Activated CD8-positive, alpha-beta memory T cell treated with anti-CD3 and anti-CD28 coated beads, Interleukin-2, amount 50 U/mL, for 48 hours (primary cell): ENCODE measurements around the gene OR1D5.
"Not testable (repeated sequence)": the region's sequence is repeated elsewhere in the genome, so short reads cannot be mapped to it uniquely, and the experiment has no call there.

Source experiments
- DNase-seq: peaks from one replicate; pipeline ENCODE4 v3.0.0-alpha.2; 2020

OR1D5 gene

DNA sequence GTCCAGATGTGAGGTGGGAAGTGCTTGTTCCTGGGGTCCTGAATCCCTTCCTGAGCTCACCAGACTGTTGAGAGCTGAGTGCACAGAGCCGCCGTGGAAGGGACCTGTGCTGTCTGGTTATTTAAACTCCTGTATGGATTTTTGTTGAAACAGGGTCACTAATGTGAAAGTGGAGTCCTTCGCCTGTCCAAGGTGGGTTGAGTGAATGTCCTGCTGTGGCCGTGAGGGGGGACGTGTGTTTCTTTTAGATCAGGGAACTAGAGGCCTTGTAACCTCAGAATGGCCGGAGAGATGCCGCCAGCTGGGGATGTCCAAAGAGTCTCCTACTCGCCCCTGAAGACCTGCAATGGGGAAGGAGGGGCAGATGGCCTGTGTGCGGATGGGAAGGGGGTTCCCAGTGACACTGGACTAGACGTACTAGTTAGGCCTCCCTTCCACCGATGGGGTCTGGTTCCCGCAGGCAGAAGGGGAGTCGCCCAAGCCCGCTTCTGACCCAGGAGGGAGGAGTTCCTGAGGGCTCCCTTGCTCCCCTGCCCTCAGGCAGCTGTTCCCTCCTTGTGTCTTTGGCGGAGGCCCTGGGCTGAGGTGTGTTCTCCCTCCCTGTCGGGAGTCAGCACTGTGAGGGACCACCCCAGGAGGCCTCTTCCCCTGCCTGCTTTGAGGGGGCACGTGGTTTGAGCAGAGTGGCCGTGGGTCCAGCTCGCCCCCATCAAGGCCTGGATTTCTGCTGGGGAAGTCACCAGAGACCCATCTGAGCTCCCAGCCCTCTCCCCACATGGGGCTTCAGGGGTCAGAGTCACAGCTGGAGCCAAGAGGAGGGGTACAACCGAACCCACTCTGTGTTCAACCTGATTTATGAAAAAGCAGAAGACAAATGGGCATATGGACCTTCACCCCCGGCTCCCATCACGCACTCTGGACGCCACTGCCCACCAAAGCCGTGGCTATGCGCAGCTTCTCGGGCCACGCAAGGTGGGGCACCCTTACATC, 30.9 kb downstream of the OR1D5 start:
- peak; percentile 43 for DNase-seq

DNA sequence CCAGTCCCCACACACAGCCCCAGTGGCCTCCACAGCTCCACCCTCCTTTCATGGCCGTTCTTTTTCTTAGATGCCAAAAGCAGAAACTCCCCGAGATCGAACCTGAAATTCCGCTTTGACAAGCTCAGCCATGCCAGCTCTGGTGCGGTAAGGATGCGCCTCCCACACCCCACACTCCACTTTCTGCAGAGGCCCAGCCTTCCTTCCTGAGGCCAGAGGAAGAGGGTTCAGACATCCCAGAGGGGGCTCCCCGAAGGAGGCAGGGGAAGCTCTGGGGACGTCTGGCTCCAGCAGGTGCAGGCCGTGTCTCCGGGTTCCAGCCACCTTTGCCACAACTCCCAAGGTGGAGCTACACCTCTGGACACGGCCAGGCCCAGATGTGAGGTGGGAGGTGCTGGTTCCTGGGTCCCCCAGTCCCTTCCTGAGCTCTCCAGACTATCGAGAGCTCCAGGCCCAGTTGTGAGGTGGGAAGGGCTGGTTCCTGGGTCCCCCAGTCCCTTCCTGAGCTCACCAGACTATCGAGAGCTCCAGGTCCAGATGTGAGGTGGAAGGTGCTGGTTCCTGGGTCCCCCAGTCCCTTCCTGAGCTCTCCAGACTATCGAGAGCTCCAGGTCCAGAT, 32.4 kb downstream of the OR1D5 start:
- not testable (repeated sequence) for DNase-seq

DNA sequence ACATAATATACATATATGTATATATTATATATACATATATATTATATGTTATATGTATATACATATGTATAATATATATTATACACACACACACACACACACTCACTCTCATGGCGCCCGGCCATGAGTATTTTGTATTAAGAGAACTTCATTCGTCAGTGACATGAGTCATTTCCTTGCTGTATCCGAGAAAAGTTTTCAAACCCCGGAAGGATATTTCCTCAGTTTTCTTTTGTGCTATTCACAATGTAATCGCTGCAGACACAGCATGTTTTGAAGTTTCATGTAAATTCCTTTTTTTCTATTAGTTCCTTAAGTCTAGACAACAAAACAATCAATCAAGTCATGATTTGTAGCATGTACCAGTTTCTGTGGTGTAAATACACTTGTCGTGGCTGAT, 33.3 kb downstream of the OR1D5 start:
- no peak for DNase-seq

DNA sequence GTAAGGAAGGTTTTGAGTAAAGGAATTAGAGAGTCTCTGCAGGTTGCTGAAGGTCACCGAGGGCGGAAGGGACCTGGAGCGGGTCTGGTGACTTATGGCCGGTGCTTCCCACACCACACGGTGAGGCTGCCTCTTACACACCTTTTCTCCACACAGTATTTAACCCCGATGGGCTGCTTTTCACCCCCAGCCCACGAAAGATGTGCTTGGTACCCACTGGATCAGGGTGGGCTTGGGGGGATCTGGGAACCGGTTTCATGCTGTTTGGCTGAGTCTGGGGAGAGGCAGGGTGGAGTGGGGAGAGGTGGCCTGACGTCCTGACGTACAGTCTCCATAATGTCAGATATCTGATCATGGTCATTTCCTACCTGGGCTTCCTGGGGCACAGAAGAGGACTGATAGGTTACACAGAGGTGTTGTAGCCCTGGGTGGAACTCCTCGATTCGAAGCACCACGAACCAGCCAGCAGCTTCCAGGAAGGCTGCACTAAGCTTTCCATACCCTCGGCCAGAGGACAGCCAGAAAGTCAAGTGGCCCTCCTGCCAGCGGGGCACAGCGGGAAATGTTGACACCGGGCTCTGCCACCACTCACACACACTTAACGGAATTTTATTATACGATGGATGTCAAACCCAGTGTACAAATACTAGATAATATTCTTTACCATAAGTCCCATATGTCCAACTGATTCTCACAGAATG, 34.0 kb downstream of the OR1D5 start:
- no peak for DNase-seq

DNA sequence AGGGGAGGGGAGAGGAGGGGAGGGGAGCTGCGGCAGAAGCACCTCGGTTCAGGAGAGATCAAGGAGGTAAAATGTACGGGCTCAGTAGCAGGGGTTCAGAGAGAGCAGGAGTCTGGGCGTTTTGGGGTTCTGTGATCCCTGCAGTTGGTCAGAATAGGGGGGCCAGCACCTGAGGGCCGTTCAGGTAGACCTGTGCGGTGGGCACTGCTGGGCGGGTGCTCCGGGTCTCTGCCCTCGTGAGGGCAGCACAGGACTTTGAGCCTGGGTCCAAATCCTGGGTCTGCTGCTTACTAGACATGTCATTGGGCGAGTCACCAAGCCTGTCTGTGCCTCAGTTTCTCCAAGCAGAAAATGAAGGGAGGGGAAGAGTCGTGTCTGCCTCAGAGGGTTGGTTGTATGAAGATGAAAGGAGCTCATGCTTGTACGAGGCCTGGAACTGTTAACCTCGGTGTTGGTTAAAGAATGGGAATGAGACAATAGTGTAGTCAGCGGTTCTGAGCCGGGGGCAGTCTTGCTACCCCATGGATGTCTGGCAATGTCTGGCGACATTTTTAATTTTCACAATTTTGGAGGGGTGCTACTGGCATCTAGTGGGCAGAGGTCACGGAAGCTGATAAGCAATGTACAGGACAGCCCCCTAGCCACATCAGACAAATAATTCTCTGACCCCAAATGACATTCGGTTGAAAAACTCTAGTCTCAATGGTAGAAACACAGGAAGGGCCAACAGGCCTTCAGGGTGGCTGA, 35.4 kb downstream of the OR1D5 start:
- no peak for DNase-seq

DNA sequence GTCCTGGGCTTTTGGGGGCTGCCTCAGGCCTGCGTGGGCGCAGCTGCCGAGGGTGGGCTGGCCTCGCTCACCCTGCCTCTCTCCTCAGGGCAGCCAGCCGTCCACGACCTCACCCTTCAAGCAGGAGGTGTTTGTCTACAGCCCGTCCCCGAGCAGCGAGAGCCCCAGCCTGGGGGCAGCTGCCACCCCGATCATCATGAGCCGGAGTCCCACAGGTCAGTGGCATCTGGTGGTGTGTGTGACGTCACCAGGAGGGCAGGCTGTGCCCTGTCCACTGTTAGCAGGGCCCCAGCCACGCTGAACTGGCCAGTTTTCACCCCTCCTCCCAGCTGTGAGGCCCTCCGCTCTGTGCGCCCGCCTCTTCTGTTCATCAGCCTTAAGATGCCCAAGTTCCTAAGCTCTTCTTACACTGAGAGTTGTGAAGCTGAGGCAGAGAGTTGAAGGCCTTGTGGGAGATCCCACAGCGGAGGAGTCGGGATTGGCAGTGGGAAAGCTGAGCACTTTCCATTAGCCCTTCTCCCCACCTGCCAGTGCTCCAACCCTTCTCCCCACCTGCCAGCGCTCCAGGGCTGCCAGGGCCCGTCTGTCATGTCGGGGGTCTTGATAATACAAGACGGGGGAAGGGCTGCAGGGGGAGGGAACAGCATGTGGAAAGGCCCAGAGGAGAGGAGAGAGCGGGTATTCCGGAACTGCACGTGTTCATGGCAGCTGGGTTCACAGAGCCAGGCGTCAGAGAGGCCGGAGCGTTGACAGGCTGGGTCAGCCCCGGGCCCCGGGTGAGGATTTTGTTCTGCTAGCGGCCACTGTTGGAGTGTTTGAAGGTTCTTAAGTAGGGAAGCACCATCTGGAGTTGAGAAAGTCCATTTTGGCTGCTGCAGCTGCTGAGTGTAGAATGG, 36.3 kb downstream of the OR1D5 start:
- no peak for DNase-seq

DNA sequence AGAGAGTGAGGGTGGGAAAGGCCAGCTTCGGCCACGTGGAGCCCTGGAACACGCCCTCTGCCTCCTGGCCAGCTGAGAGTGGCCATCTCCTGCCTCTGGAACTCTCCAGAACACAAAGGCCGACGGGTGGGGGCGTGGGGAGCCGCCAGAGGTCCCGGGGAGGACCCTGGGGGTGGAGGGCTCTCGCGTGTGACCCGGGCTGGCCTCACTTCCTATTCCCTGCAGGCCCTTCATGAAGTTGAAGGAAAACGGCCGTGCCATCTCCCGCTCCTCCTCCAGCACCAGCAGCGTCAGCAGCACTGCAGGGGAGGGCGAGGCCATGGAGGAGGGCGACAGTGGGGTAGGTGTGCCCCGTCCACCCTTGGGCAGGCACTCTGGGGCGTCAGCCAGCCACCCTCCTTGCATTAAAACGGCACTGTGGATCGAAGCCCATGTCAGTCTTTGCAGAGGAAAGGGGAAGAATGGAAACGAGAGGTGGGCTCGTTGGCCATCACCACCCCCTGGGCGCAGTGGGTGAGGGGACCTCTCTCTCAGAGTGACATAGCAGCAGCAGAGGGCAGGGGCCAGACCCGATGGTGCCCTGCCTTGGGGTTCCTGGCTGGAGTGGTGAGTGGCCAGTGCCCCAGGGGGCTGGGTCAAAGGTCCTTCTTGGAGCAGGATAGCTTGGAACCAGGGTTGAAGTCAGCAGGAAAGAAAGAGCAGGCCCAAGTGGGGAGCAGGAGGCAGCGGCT, 37.1 kb downstream of the OR1D5 start:
- DNase-seq: no peak

DNA sequence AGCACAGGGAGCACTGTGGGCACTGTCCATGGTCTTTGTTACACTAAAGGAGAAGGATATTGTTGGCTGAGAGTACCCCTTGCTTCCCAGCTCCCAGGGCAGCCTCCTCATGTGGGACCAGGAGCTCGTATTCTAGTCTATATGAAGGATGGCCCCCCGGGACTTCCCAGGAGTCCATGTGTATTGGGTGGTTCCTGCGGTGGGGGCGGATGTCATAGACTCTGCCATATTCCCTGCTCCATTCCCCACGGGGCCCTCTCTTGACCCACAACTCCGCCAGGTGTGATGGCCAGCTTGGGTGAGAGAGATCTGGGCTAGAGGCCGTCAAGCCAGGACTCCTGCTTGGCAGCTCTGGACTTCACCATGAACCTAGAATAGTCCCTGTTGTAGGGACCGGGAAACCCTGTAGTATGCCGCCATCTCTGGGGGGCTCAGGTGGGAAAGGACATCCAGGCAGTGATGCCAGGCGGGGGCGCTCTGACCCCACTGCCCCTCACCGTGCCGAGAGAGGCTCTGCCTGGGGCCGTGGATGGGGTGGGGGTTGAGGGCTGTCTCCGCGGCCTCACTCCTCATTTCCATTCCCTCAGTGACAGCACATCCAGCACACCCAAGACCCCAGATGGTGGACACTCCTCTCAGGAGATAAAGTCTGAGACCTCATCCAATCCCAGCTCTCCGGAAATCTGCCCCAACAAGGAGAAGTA, 37.8 kb downstream of the OR1D5 start:
- DNase-seq: no peak

DNA sequence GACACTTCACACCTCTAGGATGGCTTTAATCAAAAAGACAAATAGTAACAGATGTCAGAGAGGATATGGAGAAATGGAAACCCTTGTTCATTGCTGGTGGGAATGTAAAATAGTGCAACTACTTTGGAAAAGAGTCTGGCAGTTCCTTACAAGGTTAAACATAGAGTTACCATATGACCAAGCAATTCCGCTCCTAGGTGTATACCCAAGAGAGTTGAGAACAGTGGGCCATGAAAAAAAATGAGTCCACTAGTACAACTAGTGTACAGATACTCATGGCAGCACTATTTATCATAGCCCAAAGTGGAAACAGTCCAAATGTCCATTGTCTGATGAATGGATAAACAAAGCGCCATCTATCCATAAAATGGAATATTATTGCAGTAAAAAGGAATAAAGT, 39.1 kb downstream of the OR1D5 start:
- DNase-seq: no peak

DNA sequence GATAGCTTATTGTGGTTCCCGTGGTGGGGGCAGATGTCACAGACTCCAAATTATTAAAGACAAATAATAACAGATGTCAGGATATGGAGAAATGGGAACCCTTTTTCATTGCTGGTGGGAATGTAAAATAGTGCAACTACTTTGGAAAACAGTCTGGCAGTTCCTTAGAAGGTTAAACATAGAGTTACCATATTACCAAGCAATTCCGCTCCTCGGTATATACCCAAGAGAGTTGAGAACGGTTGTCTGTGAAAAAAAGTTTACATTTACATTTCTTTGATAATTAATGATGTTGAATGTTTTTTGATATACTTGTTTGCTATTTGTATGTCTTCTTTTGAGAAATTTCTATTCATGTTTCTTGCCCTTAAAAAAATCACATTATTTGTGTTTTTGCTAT, 41.2 kb downstream of the OR1D5 start:
- no peak for DNase-seq

DNA sequence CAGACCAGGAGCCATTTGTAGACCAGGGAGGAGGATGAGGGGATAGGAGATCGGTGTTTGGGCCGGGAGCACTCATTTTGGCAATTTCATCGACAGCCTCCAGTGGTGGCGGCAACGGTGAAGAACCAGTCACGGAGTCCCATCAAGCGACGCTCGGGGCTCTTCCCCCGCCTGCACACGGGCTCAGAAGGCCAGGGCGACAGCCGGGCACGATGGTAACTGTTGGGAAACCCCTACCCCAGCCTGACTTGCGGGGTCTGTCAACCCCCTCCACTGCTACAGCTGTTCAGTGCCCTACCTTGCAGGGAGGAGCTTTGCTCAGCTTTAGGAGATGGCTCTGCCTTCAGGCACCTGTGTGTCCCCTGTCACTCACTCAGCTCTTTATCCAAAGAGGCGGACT, 43.0 kb downstream of the OR1D5 start:
- DNase-seq: no peak

DNA sequence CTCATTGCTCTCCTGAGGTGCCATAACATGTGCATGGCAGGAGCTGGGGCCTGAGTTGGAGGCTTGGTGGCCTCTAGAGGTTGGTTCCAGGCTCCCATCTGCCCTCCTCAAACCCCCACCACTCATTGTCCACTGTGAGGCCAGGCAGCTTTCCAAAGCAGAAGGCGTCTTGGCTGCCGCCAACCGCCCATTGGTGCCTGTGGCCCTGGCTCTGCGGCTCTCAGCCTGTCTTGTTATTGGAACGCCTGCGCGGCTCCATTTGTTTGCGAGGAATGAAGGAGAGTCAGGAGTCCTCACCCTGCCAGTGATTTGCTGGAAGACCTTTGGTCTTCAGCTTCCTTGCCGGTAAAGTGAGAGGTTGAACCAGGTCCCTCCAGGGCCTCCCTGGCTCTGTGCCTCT, 43.6 kb downstream of the OR1D5 start:
- no peak for DNase-seq

DNA sequence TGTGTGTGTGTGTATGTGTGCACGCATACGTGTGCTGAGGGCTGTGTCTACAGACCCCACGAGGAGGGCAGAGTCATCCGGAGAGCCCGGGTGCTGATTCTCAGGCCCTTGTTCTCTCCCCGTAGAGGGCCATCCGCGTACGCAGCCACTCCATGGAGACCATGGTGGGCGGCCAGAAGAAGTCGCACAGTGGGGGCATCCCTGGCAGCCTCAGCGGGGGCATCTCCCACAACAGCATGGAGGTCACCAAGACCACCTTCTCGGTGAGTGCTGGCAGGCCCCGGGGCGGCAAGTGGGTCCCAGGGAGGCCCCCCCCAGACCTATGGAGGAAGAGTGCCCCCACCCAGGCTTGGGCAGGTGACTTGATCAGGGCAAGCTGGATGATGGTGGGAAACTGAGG, 45.5 kb downstream of the OR1D5 start:
- DNase-seq: no peak

DNA sequence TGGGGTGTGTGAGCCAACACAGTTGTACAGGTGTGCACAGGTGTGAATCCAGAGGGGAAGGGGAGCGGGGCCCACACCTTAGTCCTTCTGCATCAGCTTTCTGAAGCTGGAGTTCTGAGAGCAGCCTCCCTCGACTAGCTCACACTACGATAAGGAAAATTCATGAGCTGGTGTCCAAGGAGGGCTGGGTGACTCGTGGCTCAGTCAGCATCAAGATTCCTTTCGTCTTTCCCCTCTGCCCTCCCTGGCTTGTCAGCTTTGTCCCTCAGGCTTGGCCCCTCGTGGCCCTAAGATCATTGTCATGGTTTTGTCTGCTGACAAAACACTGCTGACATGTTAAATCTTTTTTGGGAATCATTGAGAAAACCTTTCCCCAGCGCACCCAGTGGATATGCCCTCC, 47.5 kb downstream of the OR1D5 start:
- DNase-seq: no peak

DNA sequence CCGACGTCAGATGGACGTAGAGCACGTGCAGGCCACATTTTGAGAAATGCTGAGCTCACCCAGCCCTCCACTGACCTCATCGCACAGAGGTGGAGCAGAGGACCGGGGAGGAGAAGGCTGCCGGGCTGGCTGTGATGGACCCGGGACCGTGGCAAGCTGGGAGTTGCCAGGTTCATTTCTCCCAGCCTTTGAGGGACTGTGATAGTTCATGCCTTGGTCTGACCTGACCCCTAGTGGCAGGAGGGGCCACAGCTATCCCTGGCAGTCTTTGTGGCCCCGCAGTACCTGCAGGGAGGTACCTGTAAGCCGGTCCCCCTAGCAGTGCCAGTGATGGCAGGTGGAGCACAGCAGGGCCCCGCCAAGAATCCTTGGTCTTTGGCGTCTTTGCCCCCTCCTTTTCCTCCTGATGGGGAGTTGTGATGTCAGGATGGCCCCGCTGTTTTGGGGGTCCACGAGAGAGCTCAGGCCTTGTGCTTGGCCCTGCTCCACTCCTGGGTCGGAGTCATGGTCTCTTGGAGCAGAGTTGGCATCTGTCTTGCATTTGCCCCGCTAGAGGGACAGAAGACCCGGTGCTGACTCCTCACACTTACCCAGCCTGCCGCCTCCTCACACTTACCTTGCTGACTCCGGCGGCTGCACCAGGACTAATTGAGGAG, 50.4 kb downstream of the OR1D5 start:
- DNase-seq: peak; percentile 70
